Activated T-cell treated with anti-CD3 and anti-CD28 coated beads, Interleukin-2, amount 50 U/mL, for 72 hours (primary cell): Measurements from ENCODE around the gene DTX4. TPM values are rescaled to one million over a fixed set of nuclear protein-coding genes. Genes with fewer than 3 reads are reported as not detected.

Experiments
- ATAC-seq, 2 donors: fragments of 150-1000 bp; cut with Tn5 transposase; replicated peaks in 1 of 2; 2 replicates each; pipeline ENCODE4 v1.10.0; 2021; ENCODE audit warnings: moderate library complexity in 2 of 2, mild to moderate bottlenecking in 1 of 2
- DNase-seq, 2 donors: peaks; one replicate each; pipeline ENCODE4 v3.0.0; 2021 to 2022; ENCODE audit warnings: mixed read lengths in 1 of 2
- H3K27ac Mint-ChIP-seq: one replicate; pipeline ENCODE4 v1.8.0; 2022; ENCODE audit warnings: mild to moderate bottlenecking, moderate library complexity, mixed read lengths
- H3K27me3 Mint-ChIP-seq: one replicate; pipeline ENCODE4 v1.8.0; 2022; ENCODE audit warnings: low read depth, mixed read lengths
- H3K36me3 Mint-ChIP-seq, 2 donors: one replicate each; pipeline ENCODE4 v1.8.0; 2022; ENCODE audit warnings: mixed read lengths in 2 of 2, mild to moderate bottlenecking in 1 of 2; ENCODE audit not compliant: insufficient read depth in 2 of 2
- H3K4me1 Mint-ChIP-seq: one replicate; pipeline ENCODE4 v1.8.0; 2022; ENCODE audit warnings: low read depth, mixed read lengths
- H3K4me3 Mint-ChIP-seq, 2 donors: one replicate each; pipeline ENCODE4 v1.8.0; 2022; ENCODE audit warnings: mild to moderate bottlenecking in 2 of 2, mixed read lengths in 2 of 2, moderate library complexity in 2 of 2
- H3K9me3 Mint-ChIP-seq, 2 donors: one replicate each; pipeline ENCODE4 v1.8.0; 2022; ENCODE audit warnings: mixed read lengths in 2 of 2
- total RNA-seq, 2 donors: library from RNA; stranded (reverse); gene quantifications; one replicate each; pipeline ENCODE4 v1.2.3, GENCODE V29; 2022

DTX4 gene
- total RNA-seq, 2 donors from 2014 or later = 0.70 TPM; not detected in 1

DNA sequence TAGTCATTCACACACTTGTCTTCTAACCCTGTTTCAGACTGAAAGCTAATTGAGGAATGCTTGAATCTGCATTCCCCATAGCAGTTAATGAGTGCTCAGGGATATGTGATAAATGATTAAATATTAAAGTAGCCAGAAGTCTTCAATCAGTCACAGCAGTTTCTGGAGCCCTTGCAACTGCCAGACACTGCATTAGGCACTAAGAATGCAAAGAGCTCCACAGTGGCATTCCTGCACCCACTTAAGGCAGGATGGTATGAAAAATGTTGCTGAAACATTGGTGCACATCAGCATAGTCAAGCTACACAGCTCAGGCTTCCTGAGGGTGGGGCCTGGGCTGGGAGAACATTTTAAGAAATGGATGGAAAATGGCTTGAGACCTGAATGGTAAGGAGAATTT, 6.5 kb downstream of the DTX4 start:
- H3K27ac Mint-ChIP-seq = no peak overlapping the region
- ATAC-seq = no peak
- H3K4me3 Mint-ChIP-seq = no peak overlapping the region
- DNase-seq = no peak
- peaks cover 18% of the 10 kb centered on the region for H3K4me1 Mint-ChIP-seq
- peaks cover 0 to 3% of the 10 kb centered on the region in 2 donors for H3K9me3 Mint-ChIP-seq
- H3K27me3 Mint-ChIP-seq = peaks cover 21% of the 10 kb centered on the region
- H3K36me3 Mint-ChIP-seq = peaks cover 0 to 5% of the 10 kb centered on the region in 2 donors

DNA sequence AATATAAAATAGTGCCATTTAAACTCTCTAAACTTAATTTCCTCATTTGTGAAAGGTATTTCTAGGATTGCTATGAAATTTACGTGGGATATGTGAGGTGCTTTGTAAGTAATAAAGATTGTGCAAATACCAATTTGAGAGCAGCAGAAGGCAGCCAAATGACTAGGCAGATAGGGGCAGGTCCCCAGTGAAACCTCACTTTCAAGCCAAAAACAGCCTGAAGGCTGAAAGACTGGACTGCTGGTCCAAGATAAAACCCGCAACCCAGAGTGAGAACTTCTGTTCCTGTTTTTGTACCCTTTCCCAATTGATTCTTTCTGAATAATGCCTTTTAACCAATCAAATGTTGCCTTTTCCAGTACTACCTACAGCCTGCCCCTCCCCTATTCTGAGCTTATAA, 7.2 kb downstream of the DTX4 start:
- Mint-ChIP-seq H3K4me3 (no peak overlapping the region), H3K27me3 (peaks cover 15% of the 10 kb centered on the region), H3K27ac (no peak overlapping the region), H3K9me3 (peaks cover 0 to 3% of the 10 kb centered on the region in 2 donors), H3K4me1 (peaks cover 14% of the 10 kb centered on the region), H3K36me3 (peaks cover 0 to 5% of the 10 kb centered on the region in 2 donors)
- no peak for ATAC-seq
- no peak for DNase-seq

DNA sequence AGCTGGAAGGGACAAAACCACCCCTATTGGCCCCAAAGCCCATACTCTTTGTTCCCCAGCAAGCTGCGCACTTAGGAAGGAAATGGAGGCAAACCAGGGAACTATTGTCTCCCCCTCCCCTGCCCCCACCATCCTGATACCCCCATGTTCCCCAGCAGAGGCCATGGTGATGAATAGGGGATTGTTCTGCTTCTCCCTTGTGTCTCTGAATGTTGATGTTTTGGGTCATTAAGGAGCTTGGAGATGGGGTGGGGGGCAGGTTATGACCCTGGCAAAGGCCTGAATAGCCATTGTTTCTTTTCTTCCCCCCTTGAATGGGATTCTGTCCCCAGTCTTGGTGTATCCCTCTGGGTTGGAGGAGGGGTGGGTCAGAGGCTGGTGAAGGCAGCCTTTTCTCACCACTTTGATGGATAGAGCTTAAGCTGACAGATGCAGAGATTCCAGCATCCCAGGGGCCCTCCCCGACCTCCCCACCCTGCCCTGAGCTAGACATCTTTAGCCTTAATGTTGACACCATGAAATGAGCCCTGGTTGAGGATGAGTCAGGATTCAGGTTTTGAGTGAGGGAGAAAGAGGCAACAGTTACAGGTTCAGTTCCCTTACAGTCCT, 8.3 kb downstream of the DTX4 start:
- peaks cover 0 to 3% of the 10 kb centered on the region in 2 donors for H3K9me3 Mint-ChIP-seq
- DNase-seq (no peak), ATAC-seq (no peak)
- peaks cover 0 to 5% of the 10 kb centered on the region in 2 donors for H3K36me3 Mint-ChIP-seq
- H3K27me3 Mint-ChIP-seq = peaks cover 13% of the 10 kb centered on the region
- H3K4me3 Mint-ChIP-seq = no peak overlapping the region
- peaks cover 6% of the 10 kb centered on the region for H3K4me1 Mint-ChIP-seq
- H3K27ac Mint-ChIP-seq = no peak overlapping the region

DNA sequence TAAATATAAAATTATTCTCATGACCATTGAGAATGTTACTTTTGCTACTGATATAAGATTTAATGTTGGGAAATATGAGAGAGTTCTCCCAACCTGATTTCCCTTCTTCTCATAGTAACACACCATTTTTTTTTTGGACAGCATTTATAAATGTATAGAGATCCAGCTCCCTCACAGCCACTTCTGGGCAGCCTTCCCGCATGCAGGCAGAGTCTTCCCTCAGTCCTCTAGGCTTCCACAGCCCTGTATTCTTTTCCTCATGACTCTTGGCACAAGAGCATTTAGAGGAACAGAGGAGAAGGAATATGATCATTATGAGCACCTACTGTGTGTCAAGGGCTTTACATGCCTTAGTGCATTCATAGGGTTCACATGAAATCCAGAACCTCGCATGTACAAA, 9.0 kb downstream of the DTX4 start:
- no peak for ATAC-seq
- no peak for DNase-seq
- H3K4me3 Mint-ChIP-seq = no peak overlapping the region
- peaks cover 13% of the 10 kb centered on the region for H3K27me3 Mint-ChIP-seq
- peaks cover 0 to 5% of the 10 kb centered on the region in 2 donors for H3K36me3 Mint-ChIP-seq
- peaks cover 0 to 3% of the 10 kb centered on the region in 2 donors for H3K9me3 Mint-ChIP-seq
- peaks cover under 1% of the 10 kb centered on the region for H3K4me1 Mint-ChIP-seq
- H3K27ac Mint-ChIP-seq = no peak overlapping the region

DNA sequence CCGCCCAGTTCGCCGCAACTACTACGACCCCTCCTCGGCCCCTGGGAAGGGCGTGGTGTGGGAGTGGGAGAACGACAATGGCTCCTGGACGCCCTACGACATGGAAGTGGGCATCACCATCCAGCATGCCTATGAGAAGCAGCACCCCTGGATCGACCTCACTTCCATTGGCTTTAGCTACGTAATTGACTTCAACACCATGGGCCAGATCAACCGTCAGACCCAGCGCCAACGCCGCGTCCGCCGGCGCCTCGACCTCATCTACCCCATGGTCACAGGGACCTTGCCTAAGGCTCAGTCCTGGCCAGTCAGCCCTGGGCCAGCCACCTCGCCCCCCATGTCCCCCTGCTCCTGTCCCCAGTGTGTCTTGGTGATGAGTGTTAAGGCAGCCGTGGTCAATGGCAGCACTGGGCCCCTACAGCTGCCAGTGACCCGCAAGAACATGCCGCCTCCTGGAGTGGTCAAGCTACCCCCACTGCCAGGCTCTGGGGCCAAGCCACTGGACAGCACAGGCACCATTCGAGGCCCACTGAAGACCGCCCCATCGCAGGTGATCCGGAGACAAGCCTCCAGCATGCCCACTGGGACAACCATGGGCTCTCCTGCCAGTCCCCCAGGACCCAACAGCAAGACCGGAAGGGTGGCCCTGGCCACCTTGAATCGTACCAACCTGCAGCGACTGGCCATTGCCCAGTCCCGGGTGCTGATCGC, 10.0 kb downstream of the DTX4 start:
- H3K36me3 Mint-ChIP-seq = peaks cover 0 to 5% of the 10 kb centered on the region in 2 donors

DNA sequence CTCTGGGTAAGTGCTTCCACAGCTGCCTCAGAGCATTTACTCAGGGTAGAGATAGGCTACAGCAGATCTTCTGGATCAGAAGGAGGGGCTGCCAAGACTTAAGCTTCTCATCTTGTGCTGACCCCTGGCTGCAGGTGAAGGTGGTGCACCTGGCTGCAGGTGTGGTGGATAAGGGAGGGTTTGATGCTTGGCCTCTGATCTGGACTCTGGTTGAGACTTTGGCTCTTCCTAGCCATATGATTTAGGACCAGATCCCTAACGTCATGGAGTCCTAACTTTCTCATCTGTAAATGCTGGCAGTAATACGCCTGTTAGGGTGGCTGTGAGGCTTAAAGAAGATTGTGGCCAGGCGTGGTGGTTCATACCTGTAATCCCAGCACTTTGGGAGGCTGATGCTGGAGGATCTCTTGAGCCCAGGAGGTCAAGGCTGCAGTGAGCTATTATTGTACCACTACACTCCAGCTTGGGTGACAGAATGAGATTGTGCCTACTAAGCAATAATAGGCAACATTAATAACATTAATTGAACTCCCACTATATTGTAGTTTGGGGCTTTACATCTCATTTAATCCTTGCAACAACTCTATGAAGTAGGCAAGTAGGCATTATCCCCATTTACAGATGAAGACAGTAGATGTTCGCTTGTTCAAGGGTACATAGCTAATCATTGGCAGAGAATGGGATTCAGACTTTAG, 10.7 kb downstream of the DTX4 start:
- Mint-ChIP-seq H3K9me3 (peaks cover 0 to 3% of the 10 kb centered on the region in 2 donors), H3K4me1 (no peaks in the 10 kb centered on the region), H3K36me3 (peaks cover 0 to 5% of the 10 kb centered on the region in 2 donors), H3K4me3 (no peak overlapping the region), H3K27ac (no peak overlapping the region), H3K27me3 (peaks cover 10% of the 10 kb centered on the region)
- DNase-seq (peak; percentile 12 to 23), ATAC-seq (no peak)

More for the DNA sequence above, 10.0 kb downstream of the DTX4 start:
- Mint-ChIP-seq H3K4me1 (no peaks in the 10 kb centered on the region), H3K27ac (no peak overlapping the region), H3K4me3 (no peak overlapping the region), H3K27me3 (peaks cover 13% of the 10 kb centered on the region), H3K9me3 (peaks cover 0 to 3% of the 10 kb centered on the region in 2 donors)
- ATAC-seq (no peak), DNase-seq (no peak)

DNA sequence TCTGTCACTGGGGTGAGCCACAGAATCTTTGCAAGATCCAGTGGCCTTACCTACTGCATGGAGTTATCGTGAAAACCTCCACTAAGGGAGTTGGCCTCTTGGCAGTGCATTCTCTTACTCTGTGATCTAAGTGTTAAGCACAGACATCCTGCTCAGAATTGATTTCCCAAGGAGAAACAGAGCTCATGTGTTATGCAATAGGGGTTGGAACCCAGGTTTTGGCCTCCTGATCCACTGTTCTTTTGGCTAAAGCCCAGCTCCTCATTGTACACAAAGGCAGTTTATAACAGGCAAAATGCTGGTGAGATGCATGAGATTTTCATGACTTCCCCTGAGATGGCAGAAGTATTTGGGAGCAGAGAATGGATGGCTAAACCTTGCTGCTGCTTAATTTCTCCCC, 11.8 kb downstream of the DTX4 start:
- Mint-ChIP-seq H3K27ac (no peak overlapping the region), H3K4me1 (no peaks in the 10 kb centered on the region), H3K27me3 (peaks cover 5% of the 10 kb centered on the region), H3K9me3 (peaks cover 0 to 3% of the 10 kb centered on the region in 2 donors), H3K36me3 (peaks cover 0 to 5% of the 10 kb centered on the region in 2 donors), H3K4me3 (no peak overlapping the region)
- DNase-seq = no peak
- no peak for ATAC-seq

DNA sequence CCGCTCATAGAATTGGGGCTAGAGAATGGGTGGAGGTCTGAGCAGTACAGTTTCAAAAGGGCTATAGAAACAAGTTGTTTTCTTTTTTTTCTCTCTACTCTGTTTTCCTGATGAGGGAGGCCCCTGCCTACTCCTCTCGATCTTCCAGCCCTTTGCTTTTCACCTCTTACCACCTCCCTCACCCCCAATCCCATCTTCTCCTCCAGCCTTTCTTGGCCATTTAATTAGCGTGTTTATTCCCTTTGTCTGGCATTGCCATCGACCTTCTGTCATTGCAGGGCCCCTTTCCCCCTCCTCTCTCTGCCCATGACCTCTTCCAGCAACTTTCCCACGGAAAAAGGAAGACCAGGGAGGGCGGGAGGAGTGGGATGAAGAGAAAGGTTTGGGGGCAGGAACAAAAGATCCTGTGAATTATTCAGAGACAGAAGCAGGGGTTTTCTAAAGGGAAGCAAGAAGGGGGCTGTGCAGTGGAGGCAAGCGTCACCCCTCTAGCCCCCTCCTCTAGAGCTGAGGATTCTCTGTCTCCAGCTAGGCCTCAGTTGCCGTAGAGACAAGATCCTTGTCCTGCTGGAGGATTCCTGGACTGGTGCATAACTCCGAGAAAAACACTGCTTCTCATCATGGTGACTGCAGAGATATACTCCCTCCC, 12.9 kb downstream of the DTX4 start:
- Mint-ChIP-seq H3K9me3 (no peaks in the 10 kb centered on the region), H3K27me3 (peaks cover 5% of the 10 kb centered on the region), H3K27ac (no peak overlapping the region), H3K4me3 (no peak overlapping the region), H3K4me1 (no peaks in the 10 kb centered on the region), H3K36me3 (peaks cover 0 to 2% of the 10 kb centered on the region in 2 donors)
- DNase-seq (no peak), ATAC-seq (no peak)

DNA sequence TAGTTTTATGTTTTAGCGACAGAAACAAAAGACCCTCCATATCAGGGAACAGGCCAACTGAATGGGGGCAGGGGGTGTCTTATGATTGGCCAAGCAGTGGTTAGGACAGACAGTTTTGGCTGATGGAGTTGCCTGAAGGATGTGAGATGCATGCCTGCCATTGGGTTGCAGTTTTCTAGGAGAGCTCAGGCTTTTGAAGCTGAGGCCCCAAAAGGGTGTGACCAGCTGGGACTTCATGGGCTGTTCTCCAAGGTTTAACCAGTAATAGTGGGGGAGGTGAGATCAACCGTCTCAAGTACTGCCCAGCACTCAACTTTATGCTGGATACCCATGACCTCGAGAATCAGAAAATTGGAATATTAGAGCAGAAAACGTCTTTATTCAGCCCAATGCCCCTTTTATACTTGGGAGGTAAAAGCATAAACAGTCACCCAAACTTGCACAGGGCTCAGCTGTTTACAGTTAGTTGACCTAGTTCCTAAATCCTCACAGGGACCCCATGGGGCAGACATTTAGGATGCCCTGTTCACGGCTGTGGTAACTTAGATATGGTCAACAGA, 13.5 kb downstream of the DTX4 start:
- DNase-seq (no peak), ATAC-seq (no peak)
- H3K27me3 Mint-ChIP-seq = peaks cover 5% of the 10 kb centered on the region
- H3K36me3 Mint-ChIP-seq = no peaks in the 10 kb centered on the region
- H3K4me1 Mint-ChIP-seq = no peaks in the 10 kb centered on the region
- no peak overlapping the region for H3K27ac Mint-ChIP-seq
- H3K4me3 Mint-ChIP-seq = no peak overlapping the region
- no peaks in the 10 kb centered on the region for H3K9me3 Mint-ChIP-seq

DNA sequence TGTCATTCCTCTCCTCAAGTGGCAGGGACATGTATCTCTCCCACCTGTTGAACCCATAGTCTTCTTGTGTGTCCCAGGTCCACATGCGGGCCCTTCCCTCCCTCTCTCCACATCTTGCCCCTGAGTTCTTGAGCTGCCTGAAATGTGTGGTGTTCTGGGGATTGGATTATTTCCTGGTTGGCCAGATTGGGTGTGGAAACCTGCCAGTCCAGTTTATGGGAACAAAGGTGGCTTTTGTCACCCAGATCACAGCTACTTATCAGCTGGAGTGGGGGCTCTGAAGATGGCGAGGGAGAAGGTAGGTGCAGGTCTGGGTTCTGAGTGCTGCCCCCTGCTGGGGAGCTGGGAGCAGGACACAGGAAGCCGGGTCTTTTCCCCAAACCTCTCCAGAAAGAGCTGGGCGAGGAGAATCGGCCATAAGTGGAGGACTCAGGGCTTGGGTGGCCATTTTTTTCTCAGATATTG, 14.2 kb downstream of the DTX4 start:
- ATAC-seq = peak; percentile 73 to 79
- Mint-ChIP-seq H3K27me3 (peaks cover 5% of the 10 kb centered on the region), H3K36me3 (no peaks in the 10 kb centered on the region), H3K4me3 (no peak overlapping the region), H3K9me3 (no peaks in the 10 kb centered on the region), H3K4me1 (no peaks in the 10 kb centered on the region), H3K27ac (no peak overlapping the region)
- DNase-seq = peak; percentile 45 to 72

DNA sequence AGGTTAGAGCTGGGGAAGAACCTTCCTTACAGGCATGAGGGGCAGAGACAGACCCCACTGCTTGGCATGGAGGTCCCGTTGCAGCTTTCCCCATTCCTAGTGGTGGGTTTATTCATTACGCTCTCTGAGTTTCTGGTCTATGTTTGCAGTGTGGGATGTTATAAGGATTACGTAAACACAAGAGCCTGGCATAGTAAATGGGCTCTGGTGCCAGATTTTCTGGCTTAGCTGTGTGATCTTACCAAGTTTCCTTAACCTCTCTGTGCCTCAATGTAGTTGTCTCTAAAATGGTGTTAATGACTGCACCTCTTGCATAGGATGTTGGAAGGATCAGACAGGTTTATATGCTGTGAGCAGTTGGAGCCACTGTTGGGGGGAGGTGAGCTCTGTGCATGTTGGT, 15.1 kb downstream of the DTX4 start:
- Mint-ChIP-seq H3K27ac (no peak overlapping the region), H3K36me3 (no peaks in the 10 kb centered on the region), H3K27me3 (peaks cover 5% of the 10 kb centered on the region), H3K4me3 (no peak overlapping the region), H3K4me1 (no peaks in the 10 kb centered on the region), H3K9me3 (no peaks in the 10 kb centered on the region)
- DNase-seq (no peak), ATAC-seq (no peak)

DNA sequence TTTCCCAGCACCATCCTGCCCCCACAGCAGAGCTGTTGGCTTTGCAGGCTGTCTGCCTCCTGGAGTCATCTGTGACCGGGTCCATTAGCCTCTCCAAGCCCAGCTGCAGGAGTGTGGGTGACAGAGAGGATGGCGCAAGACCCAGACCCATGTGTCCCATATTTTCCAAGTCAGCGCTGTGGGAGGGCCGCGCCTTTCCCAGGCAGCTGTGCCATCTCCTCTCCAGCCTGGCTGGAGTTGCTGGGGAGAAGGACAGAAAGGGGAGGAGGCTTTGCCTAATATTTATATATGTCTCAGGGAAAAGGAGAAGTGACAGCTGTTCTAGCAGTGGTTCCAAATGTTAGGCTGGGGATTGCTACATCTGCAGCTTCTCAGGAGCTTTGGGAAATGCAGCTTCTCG, 15.7 kb downstream of the DTX4 start:
- ATAC-seq = no peak
- Mint-ChIP-seq H3K4me1 (no peaks in the 10 kb centered on the region), H3K36me3 (no peaks in the 10 kb centered on the region), H3K4me3 (no peak overlapping the region), H3K9me3 (no peaks in the 10 kb centered on the region), H3K27ac (no peak overlapping the region), H3K27me3 (peaks cover 5% of the 10 kb centered on the region)
- no peak for DNase-seq

DNA sequence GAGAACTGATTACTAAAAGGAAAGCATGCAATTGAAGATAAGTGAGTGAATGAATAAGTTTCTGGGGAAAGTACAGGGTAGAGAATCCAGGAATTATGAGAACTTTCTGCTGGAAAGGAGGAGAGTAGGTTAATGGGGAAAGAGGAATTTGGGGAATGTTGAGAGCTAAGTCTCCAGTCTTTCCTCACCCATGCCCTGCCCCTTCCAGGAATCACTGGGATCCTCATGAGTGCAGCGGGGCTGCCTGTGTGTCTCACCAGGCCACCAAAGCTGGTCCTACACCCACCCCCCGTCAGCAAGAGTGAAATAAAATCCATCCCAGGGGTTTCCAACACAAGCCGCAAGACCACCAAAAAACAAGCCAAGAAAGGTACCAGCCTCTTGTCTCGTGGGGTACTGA, 17.0 kb downstream of the DTX4 start:
- no peaks in the 10 kb centered on the region for H3K4me1 Mint-ChIP-seq
- peaks cover 5% of the 10 kb centered on the region for H3K27me3 Mint-ChIP-seq
- ATAC-seq (no peak), DNase-seq (no peak)
- H3K9me3 Mint-ChIP-seq = no peaks in the 10 kb centered on the region
- H3K27ac Mint-ChIP-seq = no peak overlapping the region
- H3K36me3 Mint-ChIP-seq = no peaks in the 10 kb centered on the region
- H3K4me3 Mint-ChIP-seq = no peak overlapping the region
